Stimulated activated naive B cell treated with anti-CD40 and anti-IgM and Interleukin-4, amounts not matched to agents 10 μg/mL and 1 μg/mL and 100 μg/mL, for 72 hours (primary cell): ENCODE results near the gene DIAPH2.
"Not testable (repeated sequence)": the region's sequence is repeated elsewhere in the genome, so short reads cannot be mapped to it uniquely, and the experiment has no call there.

ENCODE experiments used
- ATAC-seq, 2 donors: fragments of 150-1000 bp; cut with Tn5 transposase; replicated peaks; 2 replicates each; pipeline ENCODE4 v1.10.0; 2021; ENCODE audit warnings: moderate library complexity in 1 of 2
- DNase-seq: peaks from one replicate; pipeline ENCODE4 v3.0.0; 2021
- H3K27ac Mint-ChIP-seq: one replicate; pipeline ENCODE4 v1.8.0; 2022; ENCODE audit warnings: mild to moderate bottlenecking, mixed read lengths
- H3K27me3 Mint-ChIP-seq, 2 donors: one replicate each; pipeline ENCODE4 v1.8.0; 2022; ENCODE audit warnings: mixed read lengths in 2 of 2
- H3K36me3 Mint-ChIP-seq, 2 donors: one replicate each; pipeline ENCODE4 v1.8.0; 2022; ENCODE audit warnings: mixed read lengths in 2 of 2, mild to moderate bottlenecking in 1 of 2
- H3K4me1 Mint-ChIP-seq, 2 donors: one replicate each; pipeline ENCODE4 v1.8.0; 2022; ENCODE audit warnings: mixed read lengths in 2 of 2, mild to moderate bottlenecking in 1 of 2
- H3K4me3 Mint-ChIP-seq, 2 donors: one replicate each; pipeline ENCODE4 v1.8.0; 2022; ENCODE audit warnings: mild to moderate bottlenecking in 2 of 2, mixed read lengths in 2 of 2, moderate library complexity in 1 of 2
- H3K9me3 Mint-ChIP-seq, 2 donors: one replicate each; pipeline ENCODE4 v1.8.0; 2022; ENCODE audit warnings: mixed read lengths in 2 of 2, mild to moderate bottlenecking in 1 of 2

Gene DIAPH2

GRCh38 chrX:96731000-96731399 lies 46.4 kb downstream of the DIAPH2 start:
- not testable (repeated sequence) for H3K4me3 Mint-ChIP-seq, H3K36me3 Mint-ChIP-seq, DNase-seq, H3K9me3 Mint-ChIP-seq, H3K27me3 Mint-ChIP-seq, H3K27ac Mint-ChIP-seq, ATAC-seq
- H3K4me1 Mint-ChIP-seq, result peaks cover 2 to 16% of the 10 kb centered on the region in 2 donors

- Mint-ChIP-seq H3K4me3 (no peak overlapping the region), H3K36me3 (no peaks in the 10 kb centered on the region), H3K27ac (no peak overlapping the region), H3K9me3 (no peaks in the 10 kb centered on the region), H3K27me3 (no peaks in the 10 kb centered on the region), H3K4me1 (no peaks in the 10 kb centered on the region)
- DNase-seq (no peak), ATAC-seq (no peak)
Observed at GRCh38 chrX:96743367-96744073, 58.9 kb downstream of the DIAPH2 start.

DNA sequence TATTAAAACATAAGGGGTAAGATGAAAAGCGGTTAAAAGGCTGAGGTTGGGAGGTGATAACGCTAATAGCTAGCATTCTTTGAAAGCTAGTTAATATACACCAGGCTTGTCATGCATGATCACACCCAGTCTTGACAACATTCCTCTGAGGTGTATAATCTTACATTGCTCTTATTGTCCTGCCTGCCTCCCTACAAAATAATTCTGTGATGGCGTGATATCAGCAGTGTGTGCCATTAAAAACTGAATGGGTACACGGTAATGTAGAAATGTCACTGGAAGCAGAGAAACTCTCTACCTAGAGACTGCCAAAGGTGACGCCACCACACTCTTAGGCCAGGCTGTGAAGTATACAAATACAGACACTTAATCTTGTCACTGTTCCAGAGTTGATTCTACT lies 68.1 kb downstream of the DIAPH2 start:
- H3K36me3 Mint-ChIP-seq, result peaks cover 0 to 1% of the 10 kb centered on the region in 2 donors
- no peak overlapping the region for H3K4me3 Mint-ChIP-seq
- DNase-seq (no peak), ATAC-seq (no peak)
- no peaks in the 10 kb centered on the region for H3K4me1 Mint-ChIP-seq
- H3K27me3 Mint-ChIP-seq, result no peaks in the 10 kb centered on the region
- H3K9me3 Mint-ChIP-seq, result no peaks in the 10 kb centered on the region
- no peak overlapping the region for H3K27ac Mint-ChIP-seq

- peaks cover 0 to 1% of the 10 kb centered on the region in 2 donors for H3K36me3 Mint-ChIP-seq
- no peaks in the 10 kb centered on the region for H3K4me1 Mint-ChIP-seq
- ATAC-seq (no peak), DNase-seq (no peak)
- H3K27me3 Mint-ChIP-seq, result no peaks in the 10 kb centered on the region
- no peaks in the 10 kb centered on the region for H3K9me3 Mint-ChIP-seq
- H3K4me3 Mint-ChIP-seq, result no peak overlapping the region
- H3K27ac Mint-ChIP-seq, result no peak overlapping the region
Observed at GRCh38 chrX:96753230-96753629, 68.6 kb downstream of the DIAPH2 start.

- Mint-ChIP-seq H3K4me1 (no peaks in the 10 kb centered on the region), H3K4me3 (no peak overlapping the region), H3K9me3 (no peaks in the 10 kb centered on the region), H3K36me3 (peaks cover 0 to 1% of the 10 kb centered on the region in 2 donors), H3K27me3 (no peaks in the 10 kb centered on the region), H3K27ac (no peak overlapping the region)
- DNase-seq (no peak), ATAC-seq (no peak)
Observed at GRCh38 chrX:96756491-96756890, 71.8 kb downstream of the DIAPH2 start.

DNA sequence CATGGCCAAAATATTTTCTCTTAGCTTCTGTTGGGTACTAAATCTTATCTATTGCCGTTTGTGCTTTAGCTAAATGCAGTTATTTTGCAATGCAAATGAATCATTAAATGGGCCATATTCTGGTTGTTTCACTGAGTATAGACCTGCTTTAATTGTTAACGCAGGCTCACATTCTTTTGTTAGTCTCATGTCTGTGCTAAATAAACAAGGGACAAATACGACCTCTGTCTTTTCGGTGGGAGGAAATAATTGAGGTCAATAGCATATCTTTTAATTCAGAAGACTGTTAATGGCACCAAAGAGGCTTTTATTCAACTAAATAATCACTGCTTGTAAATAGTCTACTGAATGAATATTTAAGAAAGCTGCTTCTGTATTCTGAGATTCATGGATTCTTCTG lies 76.9 kb downstream of the DIAPH2 start:
- ATAC-seq (no peak), DNase-seq (no peak)
- Mint-ChIP-seq H3K4me3 (no peak overlapping the region), H3K9me3 (no peaks in the 10 kb centered on the region), H3K27ac (no peak overlapping the region), H3K27me3 (no peaks in the 10 kb centered on the region), H3K36me3 (no peaks in the 10 kb centered on the region), H3K4me1 (peaks cover 6 to 12% of the 10 kb centered on the region in 2 donors)

GRCh38 chrX:96763608-96764007 lies 79.0 kb downstream of the DIAPH2 start:
- no peak overlapping the region for H3K27ac Mint-ChIP-seq
- H3K4me3 Mint-ChIP-seq, result no peak overlapping the region

GRCh38 chrX:96764864-96765263 lies 80.2 kb downstream of the DIAPH2 start:
- Mint-ChIP-seq H3K36me3 (no peaks in the 10 kb centered on the region), H3K27me3 (no peaks in the 10 kb centered on the region), H3K4me1 (peaks cover 6 to 12% of the 10 kb centered on the region in 2 donors), H3K9me3 (no peaks in the 10 kb centered on the region), H3K4me3 (no peak overlapping the region), H3K27ac (no peak overlapping the region)
- DNase-seq (no peak), ATAC-seq (no peak)

More at GRCh38 chrX:96763608-96764007, 79.0 kb downstream of the DIAPH2 start:
- DNase-seq, result no peak
- ATAC-seq, result no peak
- peaks cover 6 to 12% of the 10 kb centered on the region in 2 donors for H3K4me1 Mint-ChIP-seq
- H3K27me3 Mint-ChIP-seq, result no peaks in the 10 kb centered on the region
- H3K36me3 Mint-ChIP-seq, result no peaks in the 10 kb centered on the region
- no peaks in the 10 kb centered on the region for H3K9me3 Mint-ChIP-seq

DNA sequence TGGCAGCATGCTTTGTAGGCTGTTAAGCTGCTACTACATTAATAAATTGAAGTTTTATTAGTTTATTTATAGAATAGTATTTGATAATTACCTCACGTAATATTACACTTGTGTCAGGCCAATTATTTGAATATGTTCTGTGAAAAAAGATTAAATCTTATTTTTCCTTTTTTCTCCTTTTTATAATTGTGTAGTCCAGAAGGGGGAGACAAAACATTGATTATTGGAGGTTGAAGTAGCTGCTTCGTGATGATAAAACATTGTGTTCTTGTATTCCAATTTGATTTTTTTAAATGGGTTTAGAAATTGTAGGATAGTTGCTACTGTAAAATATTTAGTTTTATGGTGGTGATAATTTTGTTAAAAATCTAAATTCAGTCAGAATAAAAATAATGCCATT lies 85.7 kb downstream of the DIAPH2 start:
- H3K4me3 Mint-ChIP-seq, result no peak overlapping the region
- DNase-seq (no peak), ATAC-seq (no peak)
- H3K27ac Mint-ChIP-seq, result no peak overlapping the region
- no peaks in the 10 kb centered on the region for H3K4me1 Mint-ChIP-seq
- no peaks in the 10 kb centered on the region for H3K9me3 Mint-ChIP-seq
- H3K27me3 Mint-ChIP-seq, result no peaks in the 10 kb centered on the region
- no peaks in the 10 kb centered on the region for H3K36me3 Mint-ChIP-seq

DNA sequence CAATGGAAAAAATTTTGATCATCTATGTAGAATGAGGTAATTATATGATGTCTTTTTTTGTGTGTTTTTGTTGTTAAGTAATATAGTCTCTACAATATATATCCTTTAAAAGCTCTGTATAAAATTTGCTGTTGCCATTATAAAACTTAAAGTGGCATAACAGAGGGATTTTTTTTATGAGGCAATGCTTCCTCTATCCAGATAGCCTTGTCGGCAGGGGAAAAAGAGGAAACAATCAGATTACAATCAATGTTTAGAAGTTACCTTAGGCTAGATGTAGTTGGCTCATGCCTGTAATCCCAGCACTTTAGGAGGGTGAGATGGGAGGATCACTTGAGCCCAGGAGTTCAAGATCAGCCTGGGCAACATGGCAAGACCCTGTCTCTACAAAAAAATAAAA lies 86.8 kb downstream of the DIAPH2 start:
- Mint-ChIP-seq H3K4me3 (no peak overlapping the region), H3K4me1 (no peaks in the 10 kb centered on the region), H3K36me3 (no peaks in the 10 kb centered on the region), H3K9me3 (no peaks in the 10 kb centered on the region), H3K27ac (no peak overlapping the region), H3K27me3 (no peaks in the 10 kb centered on the region)
- DNase-seq (no peak), ATAC-seq (no peak)

GRCh38 chrX:96774116-96774515 lies 89.5 kb downstream of the DIAPH2 start:
- Mint-ChIP-seq H3K4me3 (no peak overlapping the region), H3K4me1 (no peaks in the 10 kb centered on the region), H3K27ac (no peak overlapping the region), H3K9me3 (no peaks in the 10 kb centered on the region), H3K36me3 (no peaks in the 10 kb centered on the region), H3K27me3 (no peaks in the 10 kb centered on the region)
- ATAC-seq, result no peak
- DNase-seq, result no peak

DNA sequence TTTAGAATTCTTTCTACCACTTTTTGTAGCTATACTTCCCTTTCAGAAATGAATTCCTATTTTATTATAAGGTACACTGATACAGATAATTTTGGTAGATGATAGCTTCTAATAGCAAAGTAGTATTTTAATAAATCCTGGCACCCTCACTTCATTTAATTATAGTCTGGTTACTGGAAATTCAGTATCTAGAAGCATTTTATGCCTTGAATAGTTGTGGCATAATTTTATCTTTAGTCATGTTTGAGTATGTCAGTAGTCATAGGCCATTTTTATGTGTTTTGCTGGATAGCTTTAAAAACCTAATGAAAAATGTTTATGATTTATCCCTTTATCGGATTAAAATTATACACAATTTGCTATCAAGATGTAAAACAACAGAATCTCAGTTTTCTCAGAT lies 92.3 kb downstream of the DIAPH2 start:
- Mint-ChIP-seq H3K4me3 (no peak overlapping the region), H3K9me3 (no peaks in the 10 kb centered on the region), H3K4me1 (no peaks in the 10 kb centered on the region), H3K36me3 (no peaks in the 10 kb centered on the region), H3K27me3 (no peaks in the 10 kb centered on the region), H3K27ac (no peak overlapping the region)
- DNase-seq (no peak), ATAC-seq (no peak)

- Mint-ChIP-seq H3K9me3 (no peaks in the 10 kb centered on the region), H3K4me3 (no peak overlapping the region), H3K4me1 (peaks cover 0 to 5% of the 10 kb centered on the region in 2 donors), H3K36me3 (no peaks in the 10 kb centered on the region), H3K27ac (no peak overlapping the region), H3K27me3 (no peaks in the 10 kb centered on the region)
- DNase-seq (no peak), ATAC-seq (no peak)
Observed at GRCh38 chrX:96791559-96791958, 106.9 kb downstream of the DIAPH2 start.

DNA sequence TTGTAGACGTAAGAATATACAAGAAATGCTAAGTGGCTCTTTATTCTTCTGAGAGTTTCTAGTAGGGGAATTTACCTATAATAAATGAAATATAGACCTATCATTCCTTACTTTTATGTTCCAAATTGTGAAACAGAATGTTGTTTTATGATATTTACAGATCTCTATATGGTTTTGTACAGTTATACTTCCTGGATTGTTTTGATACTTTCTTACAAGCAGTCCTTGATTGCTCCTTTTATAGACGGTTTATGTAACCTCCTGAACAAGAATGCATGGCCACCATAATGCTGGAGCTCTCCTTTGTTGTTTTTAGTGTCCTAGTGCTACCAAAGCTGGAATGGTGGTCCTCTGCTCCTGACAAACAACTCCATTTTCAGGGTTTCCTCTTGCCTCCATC lies 107.4 kb downstream of the DIAPH2 start:
- ATAC-seq, result no peak
- no peak overlapping the region for H3K4me3 Mint-ChIP-seq
- DNase-seq, result no peak
- peaks cover 0 to 5% of the 10 kb centered on the region in 2 donors for H3K4me1 Mint-ChIP-seq
- no peak overlapping the region for H3K27ac Mint-ChIP-seq
- H3K36me3 Mint-ChIP-seq, result no peaks in the 10 kb centered on the region
- no peaks in the 10 kb centered on the region for H3K27me3 Mint-ChIP-seq
- no peaks in the 10 kb centered on the region for H3K9me3 Mint-ChIP-seq

DNA sequence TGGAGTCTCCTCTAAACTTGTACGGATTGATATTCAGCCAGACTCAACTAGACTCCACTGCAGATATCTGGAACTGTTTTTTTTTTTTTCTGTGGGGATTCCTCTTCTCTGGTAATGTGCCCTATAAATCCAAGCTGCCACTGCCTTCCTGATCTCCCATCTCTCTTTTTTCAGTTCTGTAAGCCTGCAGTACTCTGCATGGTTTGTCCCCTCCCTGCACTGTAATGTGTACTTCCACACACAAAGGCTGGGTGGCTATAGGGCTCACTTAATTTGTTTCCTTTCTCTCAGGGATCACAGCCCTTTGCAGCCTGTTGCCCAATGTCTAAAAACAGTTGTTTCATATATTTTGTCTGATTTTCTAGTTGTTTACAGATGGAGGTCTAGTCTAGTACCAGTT lies 114.3 kb downstream of the DIAPH2 start:
- H3K4me1 Mint-ChIP-seq, result peaks cover 0 to 15% of the 10 kb centered on the region in 2 donors
- peaks cover 0 to 1% of the 10 kb centered on the region in 2 donors for H3K27me3 Mint-ChIP-seq
- H3K27ac Mint-ChIP-seq, result no peak overlapping the region
- H3K36me3 Mint-ChIP-seq, result no peaks in the 10 kb centered on the region
- no peak for DNase-seq
- H3K9me3 Mint-ChIP-seq, result peaks cover 0 to 2% of the 10 kb centered on the region in 2 donors
- ATAC-seq, result no peak
- no peak overlapping the region for H3K4me3 Mint-ChIP-seq
